Adipocyte (in vitro differentiated cells): Measurements from ENCODE around the gene TGM3.

ENCODE experiments used
- DNase-seq: peaks from one replicate; pipeline ENCODE4 v3.0.0-alpha.2; 2015; ENCODE audit warnings: low read depth
- H3K27me3 ChIP-seq: replicated peaks from 2 replicates; pipeline ENCODE4 v1.7.0; 2013; ENCODE audit warnings: mild to moderate bottlenecking, low read length, moderate library complexity; ENCODE audit not compliant: control insufficient read depth, insufficient read depth
- H3K36me3 ChIP-seq: 2 replicates; pipeline ENCODE4 v1.7.0; 2013; ENCODE audit warnings: low read length, mild to moderate bottlenecking, moderate library complexity; ENCODE audit not compliant: control insufficient read depth, insufficient read depth, severe bottlenecking
- H3K4me1 ChIP-seq: 2 replicates; pipeline ENCODE4 v1.7.0; 2013; ENCODE audit warnings: mild to moderate bottlenecking, low read length, moderate library complexity; ENCODE audit not compliant: control insufficient read depth, insufficient read depth
- H3K4me3 ChIP-seq: 2 replicates; pipeline ENCODE4 v1.7.0; 2013; ENCODE audit warnings: mild to moderate bottlenecking, low read length, moderate library complexity
- H3K9ac ChIP-seq: 2 replicates; pipeline ENCODE4 v1.7.0; 2013; ENCODE audit warnings: mild to moderate bottlenecking, low read length, moderate library complexity
- H3K9me3 ChIP-seq: 2 replicates; pipeline ENCODE4 v1.7.0; 2013; ENCODE audit warnings: mild to moderate bottlenecking, low read length, moderate library complexity; ENCODE audit not compliant: control insufficient read depth

The TGM3 gene

GRCh38 chr20:2298701-2299100 is 2.9 kb downstream of the TGM3 start:
- H3K9ac ChIP-seq = no peak overlapping the region
- no peak overlapping the region for H3K4me3 ChIP-seq
- H3K9me3 ChIP-seq = no peaks in the 10 kb centered on the region
- H3K27me3 ChIP-seq = no peaks in the 10 kb centered on the region
- no peaks in the 10 kb centered on the region for H3K36me3 ChIP-seq
- no peak for DNase-seq
- peaks cover 19% of the 10 kb centered on the region for H3K4me1 ChIP-seq

DNA sequence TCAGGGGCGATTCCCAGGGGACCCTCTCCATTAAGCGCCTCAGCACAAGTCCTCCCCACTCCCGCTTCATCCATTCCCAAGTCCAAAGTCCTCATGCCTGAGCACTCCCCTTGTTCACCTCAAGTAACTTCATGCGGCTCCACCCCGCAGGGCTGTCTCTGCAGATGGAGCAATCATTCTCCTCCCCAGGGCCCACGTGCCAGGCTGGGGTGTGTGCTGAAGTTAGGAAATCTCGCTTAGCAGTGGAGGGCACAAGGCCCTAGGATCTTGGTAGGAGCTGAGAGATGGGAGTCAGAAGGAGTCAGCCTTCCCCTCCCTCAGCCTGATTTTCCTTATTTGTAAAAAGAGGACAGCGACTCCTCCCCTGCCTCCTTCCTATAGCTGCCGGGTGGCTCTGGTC is 3.5 kb downstream of the TGM3 start:
- H3K4me1 ChIP-seq = peaks cover 19% of the 10 kb centered on the region
- no peaks in the 10 kb centered on the region for H3K9me3 ChIP-seq
- H3K36me3 ChIP-seq = no peaks in the 10 kb centered on the region
- DNase-seq = peak; percentile 3
- H3K4me3 ChIP-seq = no peak overlapping the region
- H3K27me3 ChIP-seq = peaks cover 5% of the 10 kb centered on the region
- no peak overlapping the region for H3K9ac ChIP-seq

GRCh38 chr20:2300002-2300401 is 4.2 kb downstream of the TGM3 start:
- Histone ChIP-seq H3K9me3 (no peaks in the 10 kb centered on the region), H3K4me1 (peaks cover 19% of the 10 kb centered on the region), H3K9ac (no peak overlapping the region), H3K36me3 (no peaks in the 10 kb centered on the region), H3K4me3 (no peak overlapping the region), H3K27me3 (peaks cover 9% of the 10 kb centered on the region)
- no peak for DNase-seq

DNA sequence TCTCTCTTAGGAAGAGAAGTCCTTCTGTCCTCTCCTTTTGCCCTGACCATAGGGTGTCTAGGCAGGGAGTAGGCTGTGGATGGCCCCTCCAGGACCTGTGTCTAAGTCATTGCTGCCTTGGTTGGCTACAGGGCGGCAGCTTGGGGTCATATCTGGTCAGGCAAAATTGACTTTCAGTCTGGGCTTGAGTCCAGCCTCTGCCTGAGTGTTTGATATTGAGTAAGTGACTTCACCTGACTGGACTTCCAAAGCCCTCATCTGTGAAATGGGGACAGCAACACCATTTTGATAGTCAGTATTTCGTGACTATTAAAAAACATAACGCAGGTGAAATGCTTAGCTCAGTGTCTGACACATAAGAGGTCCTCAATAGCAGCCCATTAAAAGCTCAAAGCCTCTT is 4.6 kb downstream of the TGM3 start:
- no peak overlapping the region for H3K4me3 ChIP-seq
- H3K4me1 ChIP-seq = peaks cover 19% of the 10 kb centered on the region
- no peaks in the 10 kb centered on the region for H3K36me3 ChIP-seq
- H3K9ac ChIP-seq = no peak overlapping the region
- no peak for DNase-seq
- H3K27me3 ChIP-seq = peaks cover 9% of the 10 kb centered on the region
- H3K9me3 ChIP-seq = no peaks in the 10 kb centered on the region

DNA sequence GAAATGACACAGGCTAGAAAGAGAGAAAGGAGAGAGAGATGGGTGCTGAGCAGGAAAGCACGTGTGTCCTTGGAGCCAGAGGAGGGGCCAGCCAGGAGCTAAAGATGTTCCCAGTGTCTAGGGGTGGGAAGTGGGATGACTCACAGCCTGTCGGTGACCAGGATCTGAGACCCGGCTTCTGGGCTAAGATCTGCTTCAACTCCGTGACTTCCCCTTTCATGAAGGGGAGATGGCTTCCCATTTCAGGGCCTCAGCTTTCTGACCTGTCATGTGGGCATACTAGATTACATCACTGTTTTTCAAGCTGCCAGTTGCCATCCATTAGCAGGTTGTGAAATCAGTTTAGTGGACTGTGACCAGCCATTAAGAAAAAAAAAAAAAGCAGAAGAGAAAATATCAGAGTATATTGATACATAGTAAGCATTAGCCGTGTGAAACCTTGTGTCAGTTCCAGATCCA is 5.4 kb downstream of the TGM3 start:
- peaks cover 9% of the 10 kb centered on the region for H3K27me3 ChIP-seq
- H3K36me3 ChIP-seq = no peaks in the 10 kb centered on the region
- no peaks in the 10 kb centered on the region for H3K9me3 ChIP-seq
- H3K4me3 ChIP-seq = no peak overlapping the region
- peaks cover 19% of the 10 kb centered on the region for H3K4me1 ChIP-seq
- peak; percentile 19 for DNase-seq
- no peak overlapping the region for H3K9ac ChIP-seq

GRCh38 chr20:2302384-2303060 is 6.7 kb downstream of the TGM3 start:
- Histone ChIP-seq H3K9me3 (no peaks in the 10 kb centered on the region), H3K4me3 (no peak overlapping the region), H3K4me1 (peaks cover 19% of the 10 kb centered on the region), H3K27me3 (peaks cover 9% of the 10 kb centered on the region), H3K9ac (no peak overlapping the region), H3K36me3 (no peaks in the 10 kb centered on the region)
- DNase-seq = no peak

DNA sequence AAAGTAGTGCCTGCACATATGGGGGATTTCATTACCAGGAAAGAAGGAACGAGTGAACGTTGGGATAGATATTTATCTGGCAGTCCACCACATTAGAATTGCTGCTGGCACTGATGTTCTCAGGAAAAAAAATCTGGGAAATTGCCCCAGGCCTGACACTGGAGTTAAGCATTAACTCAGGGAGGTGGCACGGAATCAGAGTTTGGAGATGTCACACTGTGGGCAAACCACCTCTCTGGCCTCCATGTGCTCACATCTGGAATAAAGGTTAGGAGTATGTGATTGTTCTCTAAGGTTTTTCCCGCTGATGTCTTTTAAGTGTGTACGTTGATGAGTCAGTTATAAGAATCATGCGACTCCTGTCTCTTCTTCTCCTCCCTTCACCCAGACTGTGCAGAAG is 7.9 kb downstream of the TGM3 start:
- H3K27me3 ChIP-seq = peaks cover 9% of the 10 kb centered on the region
- H3K36me3 ChIP-seq = no peaks in the 10 kb centered on the region
- no peak overlapping the region for H3K9ac ChIP-seq
- no peaks in the 10 kb centered on the region for H3K9me3 ChIP-seq
- no peak for DNase-seq
- H3K4me1 ChIP-seq = peaks cover 19% of the 10 kb centered on the region
- H3K4me3 ChIP-seq = no peak overlapping the region

- Histone ChIP-seq H3K9me3 (no peaks in the 10 kb centered on the region), H3K4me3 (no peak overlapping the region), H3K4me1 (peaks cover 19% of the 10 kb centered on the region), H3K9ac (no peak overlapping the region), H3K36me3 (no peaks in the 10 kb centered on the region), H3K27me3 (peaks cover 9% of the 10 kb centered on the region)
- no peak for DNase-seq
Observed at GRCh38 chr20:2304180-2304579, 8.4 kb downstream of the TGM3 start.

- no peak overlapping the region for H3K9ac ChIP-seq
- H3K9me3 ChIP-seq = no peaks in the 10 kb centered on the region
- DNase-seq = no peak
- no peaks in the 10 kb centered on the region for H3K36me3 ChIP-seq
- H3K4me3 ChIP-seq = no peak overlapping the region
- H3K27me3 ChIP-seq = peaks cover 9% of the 10 kb centered on the region
- H3K4me1 ChIP-seq = peaks cover 13% of the 10 kb centered on the region
Observed at GRCh38 chr20:2305029-2305428, 9.2 kb downstream of the TGM3 start.

- peaks cover 9% of the 10 kb centered on the region for H3K27me3 ChIP-seq
- H3K4me3 ChIP-seq = no peak overlapping the region
- H3K9ac ChIP-seq = no peak overlapping the region
- peaks cover 10% of the 10 kb centered on the region for H3K4me1 ChIP-seq
- no peaks in the 10 kb centered on the region for H3K36me3 ChIP-seq
- no peak for DNase-seq
- no peaks in the 10 kb centered on the region for H3K9me3 ChIP-seq
Observed at GRCh38 chr20:2305479-2305878, 9.7 kb downstream of the TGM3 start.

DNA sequence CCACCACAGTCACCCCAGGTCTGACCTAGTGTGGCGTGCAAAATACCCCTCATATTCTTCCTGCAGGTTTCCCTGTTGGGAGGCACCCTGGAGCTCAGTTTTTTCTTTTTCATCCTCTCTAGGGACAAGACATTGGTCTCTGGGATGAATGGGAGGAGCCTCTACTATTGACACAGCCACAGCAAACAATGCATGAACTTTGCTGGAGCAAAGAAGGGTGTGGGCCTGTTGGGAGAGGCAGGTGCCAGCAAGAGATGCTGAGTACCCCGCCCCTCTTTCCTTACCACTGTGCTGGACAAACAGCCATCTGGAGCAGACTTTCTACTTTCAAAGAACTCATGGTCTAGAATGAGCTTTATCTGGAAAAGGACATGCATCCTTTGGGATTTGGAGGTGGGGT is 10.1 kb downstream of the TGM3 start:
- no peak overlapping the region for H3K4me3 ChIP-seq
- no peak for DNase-seq
- H3K36me3 ChIP-seq = no peaks in the 10 kb centered on the region
- no peak overlapping the region for H3K9ac ChIP-seq
- peaks cover 7% of the 10 kb centered on the region for H3K4me1 ChIP-seq
- peaks cover 9% of the 10 kb centered on the region for H3K27me3 ChIP-seq
- H3K9me3 ChIP-seq = no peaks in the 10 kb centered on the region

GRCh38 chr20:2307136-2307535 is 11.3 kb downstream of the TGM3 start:
- H3K27me3 ChIP-seq = peaks cover 9% of the 10 kb centered on the region
- no peaks in the 10 kb centered on the region for H3K36me3 ChIP-seq
- no peaks in the 10 kb centered on the region for H3K9me3 ChIP-seq
- H3K4me1 ChIP-seq = no peaks in the 10 kb centered on the region
- no peak overlapping the region for H3K4me3 ChIP-seq
- DNase-seq = no peak
- no peak overlapping the region for H3K9ac ChIP-seq
